IMR-90 (cell line): ENCODE measurements around the gene S100A11. TPM values are rescaled to one million over a fixed set of nuclear protein-coding genes. Genes with fewer than 3 reads are reported as not detected.

Experiments
- ATAC-seq: fragments of 200-7000 bp; cut with Tn5 transposase; 2 replicates; pipeline ENCODE4 v1.9.1; 2020; ENCODE audit warnings: low read depth, mild to moderate bottlenecking, moderate library complexity
- BruUV-seq: library from RNA; stranded (reverse); fragments of 400-500 nt; replicated peaks from 2 replicates; lab custom pipeline; 2021; lab: Mats Ljungman, UMichigan
- CTCF ChIA-PET: fragments of 300-600 bp; formaldehyde crosslinking; extraction: SDS; loops from one replicate; lab custom pipeline; 2021; ENCODE audit warnings: antibody characterized with exemption; lab: Yijun Ruan, JAX
- POLR2A ChIA-PET: fragments of 300-600 bp; sonication (Branson Sonifier 250); formaldehyde crosslinking; loops from one replicate; lab custom pipeline; 2022; ENCODE audit warnings: antibody characterized with exemption; ENCODE audit not compliant: unreplicated experiment; lab: Charles Lee
- DNase-seq: peaks from one replicate; pipeline ENCODE4 v3.0.0; 2013
- H2AFZ ChIP-seq: replicated peaks from 2 replicates; pipeline ENCODE3; 2013; ENCODE audit warnings: low read length, mild to moderate bottlenecking; ENCODE audit not compliant: poor library complexity
- H2AK5ac ChIP-seq: 2 replicates; pipeline ENCODE4 v1.6.1; 2013; ENCODE audit warnings: low read depth, low read length, inconsistent platforms
- H2AK9ac ChIP-seq: replicated peaks from 2 replicates; pipeline ENCODE3; 2013; ENCODE audit warnings: mild to moderate bottlenecking, low read depth, low read length, moderate library complexity; ENCODE audit not compliant: poor library complexity
- H2BK120ac ChIP-seq: 2 replicates; pipeline ENCODE4 v1.6.1; 2013; ENCODE audit warnings: low read depth, low read length, inconsistent platforms
- H2BK15ac ChIP-seq: 3 replicates; pipeline ENCODE4 v1.6.1; 2013; ENCODE audit warnings: low read depth, low read length, inconsistent platforms
- H2BK20ac ChIP-seq: 2 replicates; pipeline ENCODE4 v1.6.1; 2013; ENCODE audit warnings: low read depth, mild to moderate bottlenecking, inconsistent platforms, low read length, moderate library complexity
- H2BK5ac ChIP-seq: 2 replicates; pipeline ENCODE4 v1.6.1; 2013; ENCODE audit warnings: mild to moderate bottlenecking, low read depth, low read length, inconsistent platforms; ENCODE audit not compliant: poor library complexity, severe bottlenecking
- H3K14ac ChIP-seq: replicated peaks from 2 replicates; pipeline ENCODE4 v1.6.1; 2013; ENCODE audit warnings: low read depth, low read length, inconsistent platforms
- H3K18ac ChIP-seq: 2 replicates; pipeline ENCODE4 v1.6.1; 2013; ENCODE audit warnings: low read depth, low read length, control low read depth
- H3K23ac ChIP-seq: 2 replicates; pipeline ENCODE4 v1.6.1; 2013; ENCODE audit warnings: low read depth, low read length, inconsistent platforms
- H3K27ac ChIP-seq: 2 replicates; pipeline ENCODE4 v1.5.1; 2013; ENCODE audit warnings: mild to moderate bottlenecking, control low read depth, low read length; ENCODE audit not compliant: insufficient read depth
- H3K27me3 ChIP-seq: 2 replicates; pipeline ENCODE4 v1.6.1; 2013; ENCODE audit warnings: low read length; ENCODE audit not compliant: control insufficient read depth, insufficient read depth
- H3K36me3 ChIP-seq: 2 replicates; pipeline ENCODE4 v1.6.1; 2013; ENCODE audit warnings: low read length, mixed read lengths; ENCODE audit not compliant: control insufficient read depth, insufficient read depth
- H3K4ac ChIP-seq: 2 replicates; pipeline ENCODE4 v1.6.1; 2013; ENCODE audit warnings: low read depth, low read length, inconsistent platforms
- H3K4me1 ChIP-seq: 2 replicates; pipeline ENCODE4 v1.6.1; 2013; ENCODE audit warnings: low read length, mixed read lengths; ENCODE audit not compliant: control insufficient read depth, insufficient read depth
- H3K4me2 ChIP-seq: 2 replicates; pipeline ENCODE4 v1.6.1; 2013; ENCODE audit warnings: low read depth, mild to moderate bottlenecking, control low read depth, low read length, moderate library complexity
- H3K4me3 ChIP-seq: 2 replicates; pipeline ENCODE4 v1.5.1; 2013; ENCODE audit warnings: low read depth, mild to moderate bottlenecking, control low read depth, low read length, moderate library complexity; ENCODE audit not compliant: insufficient read depth
- H3K56ac ChIP-seq: 2 replicates; pipeline ENCODE4 v1.6.1; 2013; ENCODE audit warnings: low read length, inconsistent platforms; ENCODE audit not compliant: insufficient read depth; ENCODE audit errors: extremely low read depth
- H3K79me1 ChIP-seq, 2 experiments: 2 replicates each; pipeline ENCODE4 v1.6.1; 2013; ENCODE audit warnings: low read length in 2 of 2, inconsistent platforms in 1 of 2, low read depth in 1 of 2
- H3K9ac ChIP-seq: 2 replicates; pipeline ENCODE4 v1.6.1; 2013; ENCODE audit warnings: low read depth, low read length, control low read depth
- H3K9me1 ChIP-seq: 2 replicates; pipeline ENCODE4 v1.6.1; 2013; ENCODE audit warnings: low read length, inconsistent platforms; ENCODE audit not compliant: insufficient read depth
- H3K9me3 ChIP-seq: 2 replicates; pipeline ENCODE4 v1.6.1; 2013; ENCODE audit warnings: low read length; ENCODE audit not compliant: control insufficient read depth, insufficient read depth
- H4K20me1 ChIP-seq: 2 replicates; pipeline ENCODE4 v1.6.1; 2013; ENCODE audit warnings: low read length, inconsistent platforms; ENCODE audit not compliant: insufficient read depth
- H4K5ac ChIP-seq: 2 replicates; pipeline ENCODE4 v1.6.1; 2013; ENCODE audit warnings: mild to moderate bottlenecking, low read depth, low read length, control low read depth
- H4K8ac ChIP-seq, 2 experiments: 2 replicates each; pipeline ENCODE4 v1.6.1; 2013; ENCODE audit warnings: low read depth in 2 of 2, low read length in 2 of 2, control low read depth in 1 of 2, inconsistent platforms in 1 of 2
- H4K91ac ChIP-seq: 2 replicates; pipeline ENCODE4 v1.6.1; 2013; ENCODE audit warnings: low read depth, low read length, inconsistent platforms; ENCODE audit not compliant: insufficient read depth
- BHLHE40 ChIP-seq: fragments of 150-350 bp; IDR thresholded peaks from 2 replicates; pipeline ENCODE4 v1.6.1; 2016; ENCODE audit warnings: mild to moderate bottlenecking, low read depth, low read length
- CEBPB ChIP-seq: IDR thresholded peaks from 2 replicates; pipeline ENCODE4 v1.6.1; 2012; ENCODE audit warnings: low read depth, low read length, improper control_type of control experiment
- WGBS, 2 experiments: methylation state at CpG; one replicate each; pipeline versions ENCODE4 v1.1.5 to v1.1.7; 2013; ENCODE audit warnings: missing lambda C conversion rate in 2 of 2; ENCODE audit not compliant: insufficient read length in 1 of 2; ENCODE audit errors: extremely low coverage in 2 of 2; 5-methylcytosine and 5-hydroxymethylcytosine counted together
- dilution Hi-C: fragments of 300-500 bp; cut with HindIII; formaldehyde crosslinking; loops from one replicate; pipeline ENCODE4 v1.14.3; 2018; ENCODE audit warnings: low sequenced_read_pairs; ENCODE audit not compliant: unreplicated experiment
- in situ Hi-C: fragments of 300-500 bp; cut with MboI; formaldehyde crosslinking; loops from 3 replicates; pipeline ENCODE4 v1.14.3; 2019; ENCODE audit warnings: low sequenced_read_pairs, inconsistent platforms, mixed read lengths
- intact Hi-C: fragments of 100-400 bp; cut with micrococcal nuclease; formaldehyde crosslinking; loops from 2 replicates; pipeline ENCODE4 v1.10.0; 2022
- polyA plus RNA-seq, 3 experiments: library from polyadenylated mRNA; depleted of rRNA; stranded (reverse); fragments of >200 nt; gene quantifications; 2 replicates each; pipeline ENCODE4 v1.2.3, GENCODE V29; 2012; ENCODE audit warnings: low replicate concordance in 1 of 3
- total RNA-seq: library from RNA; depleted of rRNA; stranded (reverse); fragments of >200 nt; gene quantifications from 2 replicates; pipeline ENCODE4 v1.2.3, GENCODE V29; 2012
- TF ChIP-seq, protein P1 (sequence below): fragments of 150-350 bp; IDR thresholded peaks from 2 replicates; pipeline ENCODE4 v1.6.1; 2016; ENCODE audit warnings: low read depth, mild to moderate bottlenecking, low read length, moderate library complexity, borderline replicate concordance

The S100A11 gene
- total and polyA plus RNA-seq, 2 of the 4 experiments (the other 2 are of a cell fraction) = 167 to 1,402 TPM

DNA sequence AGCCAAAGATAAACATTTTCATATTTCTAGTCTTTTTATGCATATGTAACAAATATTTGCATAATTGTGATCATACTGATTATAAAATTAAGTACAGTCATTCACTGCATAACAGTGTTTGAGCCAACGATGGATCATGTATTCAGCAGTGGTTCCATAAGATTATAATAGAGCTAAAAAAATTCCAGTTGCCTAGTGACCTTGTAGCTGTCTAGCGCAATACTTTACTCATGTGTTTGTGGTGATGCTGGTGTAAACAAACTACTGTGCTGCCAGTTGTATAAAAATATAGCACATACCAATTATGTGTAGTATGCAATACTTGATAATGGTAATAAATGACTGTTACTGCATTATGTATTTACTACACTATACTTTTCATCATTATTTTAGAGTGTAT, 41.0 kb downstream of the S100A11 start:
- Histone ChIP-seq H3K23ac (no peak overlapping the region), H3K27me3 (no peaks in the 10 kb centered on the region), H3K9ac (no peak overlapping the region), H2AFZ (no peak overlapping the region), H2BK5ac (no peak overlapping the region), H4K20me1 (peaks cover 28% of the 10 kb centered on the region), H3K14ac (no peak overlapping the region), H3K56ac (no peak overlapping the region), H2AK9ac (no peak overlapping the region), H2BK15ac (no peak overlapping the region), H3K4me1 (peaks cover 11% of the 10 kb centered on the region), H3K18ac (no peak overlapping the region), H3K79me1 (peaks cover 0 to 22% of the 10 kb centered on the region in 2 experiments; a peak in 3 of 4 replicates), H4K5ac (no peak overlapping the region), H2AK5ac (no peak overlapping the region), H2BK20ac (no peak overlapping the region), H3K36me3 (no peaks in the 10 kb centered on the region), H2BK120ac (no peak overlapping the region), H3K4ac (no peak overlapping the region), H3K9me3 (0 out of 2 replicates have a peak, but pooled peaks cover 3% of the 10 kb centered on the region), H3K9me1 (peaks cover 2% of the 10 kb centered on the region; the same call in 1 of the 2 replicates), H4K91ac (no peak overlapping the region), H3K4me2 (no peak overlapping the region), H3K27ac (no peak overlapping the region), H3K4me3 (no peak overlapping the region), H4K8ac (no peak overlapping the region)
- TF ChIP-seq, protein P1, sequence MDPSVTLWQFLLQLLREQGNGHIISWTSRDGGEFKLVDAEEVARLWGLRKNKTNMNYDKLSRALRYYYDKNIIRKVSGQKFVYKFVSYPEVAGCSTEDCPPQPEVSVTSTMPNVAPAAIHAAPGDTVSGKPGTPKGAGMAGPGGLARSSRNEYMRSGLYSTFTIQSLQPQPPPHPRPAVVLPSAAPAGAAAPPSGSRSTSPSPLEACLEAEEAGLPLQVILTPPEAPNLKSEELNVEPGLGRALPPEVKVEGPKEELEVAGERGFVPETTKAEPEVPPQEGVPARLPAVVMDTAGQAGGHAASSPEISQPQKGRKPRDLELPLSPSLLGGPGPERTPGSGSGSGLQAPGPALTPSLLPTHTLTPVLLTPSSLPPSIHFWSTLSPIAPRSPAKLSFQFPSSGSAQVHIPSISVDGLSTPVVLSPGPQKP = no peak
- peak; percentile 59 for TF ChIP-seq CEBPB
- 0 out of 2 replicates have a peak, but pooled peaks have one; percentile 13 for TF ChIP-seq BHLHE40
- WGBS, 2 experiments = no CpG with 5 or more reads among the region's 2 CpGs
- dilution Hi-C loops (no loop called here), intact Hi-C loops (loop anchor here (1.0 kb wide), 2 partner anchors 27 to 61 kb away; no protein-coding TSS in a partner anchor), in situ Hi-C loops (loop anchor here (5.0 to 25.0 kb wide), 3 partner anchors 63 to 683 kb away; partner anchors contain the start of gene TUFT1)
- no peak for ATAC-seq
- BruUV-seq = no TSS peak
- peak; percentile 47 for DNase-seq
- CTCF ChIA-PET = interaction anchor here (0.9 to 2.3 kb wide), 3 partner anchors 15 to 62 kb away, joined by 3 to 11 read pairs (median 5); no protein-coding TSS in a partner anchor
- POLR2A ChIA-PET = interaction anchor here (0.5 kb wide), 1 partner anchor 154 kb away, joined by 7 read pairs; no protein-coding TSS in a partner anchor
